HCT116 (cell line): Measurements from ENCODE around the gene RNF151. TPM values are rescaled to one million over a fixed set of nuclear protein-coding genes. Genes with fewer than 3 reads are reported as not detected.

Experiments
- ATAC-seq: fragments of 200-7000 bp; cut with Tn5 transposase; 2 replicates; pipeline ENCODE4 v1.9.1; 2020; ENCODE audit warnings: mild to moderate bottlenecking, moderate library complexity
- BruUV-seq: library from RNA; stranded (reverse); fragments of 400-500 nt; replicated peaks from 2 replicates; lab custom pipeline; 2021; lab: Mats Ljungman, UMichigan
- CTCF ChIA-PET: fragments of 300-600 bp; sonication (Branson Sonifier 250); formaldehyde crosslinking; loops from one replicate; lab custom pipeline; 2021; ENCODE audit warnings: antibody characterized with exemption; lab: Charles Lee
- POLR2A ChIA-PET: fragments of 300-600, 350-600 bp; sonication (Branson Sonifier 250); formaldehyde crosslinking; loops from one replicate; lab custom pipeline; 2021; ENCODE audit warnings: antibody characterized with exemption; lab: Charles Lee
- RAD21 ChIA-PET, 2 experiments: fragments of 300-600 bp; sonication (Branson Sonifier 250); formaldehyde crosslinking; loops; one replicate each; lab custom pipeline; 2023; ENCODE audit warnings: low total read pairs in 2 of 2; ENCODE audit not compliant: uncharacterized antibody in 2 of 2, unreplicated experiment in 2 of 2, low non-redundant PET in 1 of 2; lab: Charles Lee
- DNase-seq: peaks from one replicate; pipeline ENCODE4 v3.0.0-alpha.2; 2010; ENCODE audit warnings: low read depth, low spot score
- H2AFZ ChIP-seq: fragments of 200-600 bp; shearing (Covaris generic), sonication (generic); 2 replicates; pipeline ENCODE4 v1.6.1; 2017; ENCODE audit warnings: low read depth, mixed run types, mixed read lengths, antibody characterized with exemption, low read length; ENCODE audit not compliant: poor library complexity, severe bottlenecking
- H3K27ac ChIP-seq: 2 replicates; pipeline ENCODE4 v1.5.1; 2012; ENCODE audit warnings: low read depth, low read length
- H3K27me3 ChIP-seq: fragments of 200-600 bp; sonication (generic); 2 replicates; pipeline ENCODE4 v1.6.1; 2016; ENCODE audit warnings: mixed run types, low read length, mixed read lengths; ENCODE audit not compliant: insufficient read depth
- H3K36me3 ChIP-seq, 2 experiments: fragments of 200-500 bp in 1 of 2; fragments of 200-600 bp in 1 of 2; sonication (Bioruptor generic) in 1 of 2; sonication (generic) in 1 of 2; 2 replicates each; pipeline versions ENCODE4 v1.5.1 to v1.6.1; 2014 to 2016; ENCODE audit warnings: low read length in 2 of 2, inconsistent platforms in 1 of 2, mixed read lengths in 1 of 2, mixed run types in 1 of 2; ENCODE audit not compliant: insufficient read depth in 2 of 2, control insufficient read depth in 1 of 2
- H3K4me1 ChIP-seq, 2 experiments: fragments of 200-600 bp in 1 of 2; sonication (generic) in 1 of 2; 2 replicates each; pipeline versions ENCODE4 v1.5.1 to v1.6.1; 2012 to 2017; ENCODE audit warnings: low read length in 2 of 2, inconsistent platforms in 1 of 2, mild to moderate bottlenecking in 1 of 2, mixed read lengths in 1 of 2, mixed run types in 1 of 2, moderate library complexity in 1 of 2; ENCODE audit not compliant: insufficient read depth in 2 of 2, control insufficient read depth in 1 of 2
- H3K4me2 ChIP-seq: fragments of 200-600 bp; sonication (generic); 2 replicates; pipeline ENCODE4 v1.6.1; 2017; ENCODE audit warnings: mixed run types, low read length, mixed read lengths
- H3K4me3 ChIP-seq, 2 experiments: fragments of 200-600 bp in 1 of 2; sonication (generic) in 1 of 2; replicated peaks in 1 of 2; 2 replicates each; pipeline ENCODE4 v1.5.1; 2011 to 2016; ENCODE audit warnings: low read length in 2 of 2, control low read depth in 1 of 2, low read depth in 1 of 2, mild to moderate bottlenecking in 1 of 2, mixed read lengths in 1 of 2, mixed run types in 1 of 2
- H3K79me2 ChIP-seq: fragments of 200-600 bp; sonication (generic); 2 replicates; pipeline ENCODE4 v1.6.1; 2017; ENCODE audit warnings: mild to moderate bottlenecking, mixed run types, low read length, moderate library complexity, mixed read lengths; ENCODE audit not compliant: insufficient read depth
- H3K9ac ChIP-seq: fragments of 200-600 bp; sonication (generic); 2 replicates; pipeline ENCODE4 v1.6.1; 2016; ENCODE audit warnings: low read length, mixed read lengths
- H3K9me2 ChIP-seq: fragments of 200-600 bp; sonication (generic), shearing (Covaris generic); 2 replicates; pipeline ENCODE4 v1.6.1; 2017; ENCODE audit warnings: mixed run types, mild to moderate bottlenecking, moderate library complexity; ENCODE audit not compliant: insufficient read depth
- H3K9me3 ChIP-seq, 2 experiments: fragments of 200-500 bp in 1 of 2; fragments of 200-600 bp in 1 of 2; sonication (Bioruptor generic) in 1 of 2; sonication (generic) in 1 of 2; 2 replicates each; pipeline ENCODE4 v1.6.1; 2014 to 2017; ENCODE audit warnings: low read length in 2 of 2, mixed read lengths in 2 of 2, inconsistent platforms in 1 of 2, low read depth in 1 of 2, mild to moderate bottlenecking in 1 of 2, mixed run types in 1 of 2, moderate library complexity in 1 of 2; ENCODE audit not compliant: control insufficient read depth in 1 of 2, insufficient read depth in 1 of 2
- H4K20me1 ChIP-seq: fragments of 200-600 bp; sonication (generic), shearing (Covaris generic); 2 replicates; pipeline ENCODE4 v1.6.1; 2017; ENCODE audit warnings: mixed run types, mild to moderate bottlenecking, moderate library complexity; ENCODE audit not compliant: insufficient read depth
- CBX3 ChIP-seq: IDR thresholded peaks from 2 replicates; pipeline ENCODE4 v1.6.1; 2012; ENCODE audit warnings: low read depth
- EZH2phosphoT487 ChIP-seq: fragments of 200-600 bp; IDR thresholded peaks from 2 replicates; pipeline ENCODE4 v1.6.1; 2018; ENCODE audit warnings: antibody characterized with exemption, borderline replicate concordance
- JUND ChIP-seq: IDR thresholded peaks from 2 replicates; pipeline ENCODE4 v1.6.1; 2012
- POLR2AphosphoS5 ChIP-seq: IDR thresholded peaks from 2 replicates; pipeline ENCODE4 v1.6.1; 2011; ENCODE audit warnings: mild to moderate bottlenecking, low read depth, low read length, moderate library complexity
- SIN3A ChIP-seq: IDR thresholded peaks from 2 replicates; pipeline ENCODE4 v1.6.1; 2012; ENCODE audit warnings: low read depth
- SP1 ChIP-seq: IDR thresholded peaks from 2 replicates; pipeline ENCODE4 v1.6.1; 2012; ENCODE audit warnings: low read depth
- SRF ChIP-seq: IDR thresholded peaks from 2 replicates; pipeline ENCODE4 v1.6.1; 2012; ENCODE audit warnings: low read depth
- TCF7L2 ChIP-seq: IDR thresholded peaks from 2 replicates; pipeline ENCODE4 v1.7.0; 2011; ENCODE audit warnings: borderline replicate concordance, inconsistent platforms; ENCODE audit not compliant: insufficient read depth, insufficient read length; ENCODE audit errors: extremely low read depth
- ZNF274 ChIP-seq: fragments of 200-500 bp; sonication (Bioruptor generic); IDR thresholded peaks from 2 replicates; pipeline ENCODE4 v1.6.1; 2014; ENCODE audit warnings: mild to moderate bottlenecking, low read depth, low read length, inconsistent platforms
- intact Hi-C: fragments of 100-400 bp; cut with micrococcal nuclease; formaldehyde crosslinking; loops from 2 replicates; pipeline ENCODE4 v1.10.0; 2022
- total RNA-seq: library from RNA; stranded (reverse); gene quantifications from one replicate; pipeline ENCODE4 v1.2.1, GENCODE V29; 2021; ENCODE audit not compliant: unreplicated experiment
- TF ChIP-seq, protein P1 (sequence below): IDR thresholded peaks from 2 replicates; pipeline ENCODE4 v1.6.1; 2011; ENCODE audit warnings: mild to moderate bottlenecking, low read length, moderate library complexity; ENCODE audit not compliant: insufficient replicate concordance; ENCODE audit errors: extremely low read depth
- TF ChIP-seq, protein P2 (sequence below), 3 experiments: fragments of 200-600 bp in 1 of 3; sonication (generic) in 1 of 3; IDR thresholded peaks in 2 of 3; conservative IDR thresholded peaks in 1 of 3; 2 replicates each; pipeline ENCODE4 v1.5.1; 2012 to 2017; ENCODE audit warnings: low read depth in 2 of 3, low read length in 2 of 3, antibody characterized with exemption in 1 of 3, borderline replicate concordance in 1 of 3, control low read depth in 1 of 3, mild to moderate bottlenecking in 1 of 3, mixed read lengths in 1 of 3, mixed run types in 1 of 3, moderate library complexity in 1 of 3; ENCODE audit not compliant: insufficient read depth in 1 of 3

The RNF151 gene
- total RNA-seq, 1 experiment from 2014 or later = 0.30 TPM

DNA sequence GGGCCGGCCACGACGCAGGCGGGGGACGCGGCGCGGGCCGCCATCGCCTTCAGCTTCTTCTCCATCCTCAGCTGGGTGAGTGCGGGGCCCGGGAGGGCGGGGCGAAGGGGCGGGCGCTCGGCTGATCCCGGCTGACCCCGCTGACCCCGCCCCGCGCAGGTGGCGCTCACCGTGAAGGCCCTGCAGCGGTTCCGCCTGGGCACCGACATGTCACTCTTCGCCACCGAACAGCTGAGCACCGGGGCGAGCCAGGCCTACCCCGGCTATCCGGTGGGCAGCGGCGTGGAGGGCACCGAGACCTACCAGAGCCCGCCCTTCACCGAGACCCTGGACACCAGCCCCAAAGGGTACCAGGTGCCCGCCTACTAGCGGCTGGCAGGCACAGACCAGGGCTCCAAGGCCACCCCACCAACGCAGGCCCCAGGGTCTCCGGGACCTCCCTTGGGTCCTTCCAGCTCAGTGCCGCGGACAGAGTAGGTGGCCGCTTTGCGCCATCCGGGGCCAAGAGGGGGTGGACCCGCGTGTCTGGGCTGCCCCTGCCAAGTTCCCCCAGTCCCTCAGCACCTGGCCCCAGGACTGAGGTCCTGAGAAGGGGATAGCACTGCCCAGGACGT, 26.2 kb downstream of the RNF151 start:
- Histone ChIP-seq H2AFZ (no peak overlapping the region), H3K36me3 (peaks cover 2 to 7% of the 10 kb centered on the region in 2 experiments; a peak in 3 of 4 replicates), H3K27ac (peak overlapping the region; percentile 43; the same call in 1 of the 2 replicates), H4K20me1 (no peaks in the 10 kb centered on the region), H3K27me3 (no peaks in the 10 kb centered on the region), H3K79me2 (no peaks in the 10 kb centered on the region), H3K9ac (no peak overlapping the region), H3K9me2 (no peaks in the 10 kb centered on the region), H3K4me1 (peaks cover 11 to 34% of the 10 kb centered on the region in 2 experiments; a peak in 3 of 4 replicates), H3K4me2 (no peak overlapping the region), H3K4me3 (no peak overlapping the region), H3K9me3 (no peaks in the 10 kb centered on the region)
- RAD21 ChIA-PET = no interaction called here
- ATAC-seq (no peak), DNase-seq (no peak)
- BruUV-seq = no TSS peak
- TF ChIP-seq, protein P1, sequence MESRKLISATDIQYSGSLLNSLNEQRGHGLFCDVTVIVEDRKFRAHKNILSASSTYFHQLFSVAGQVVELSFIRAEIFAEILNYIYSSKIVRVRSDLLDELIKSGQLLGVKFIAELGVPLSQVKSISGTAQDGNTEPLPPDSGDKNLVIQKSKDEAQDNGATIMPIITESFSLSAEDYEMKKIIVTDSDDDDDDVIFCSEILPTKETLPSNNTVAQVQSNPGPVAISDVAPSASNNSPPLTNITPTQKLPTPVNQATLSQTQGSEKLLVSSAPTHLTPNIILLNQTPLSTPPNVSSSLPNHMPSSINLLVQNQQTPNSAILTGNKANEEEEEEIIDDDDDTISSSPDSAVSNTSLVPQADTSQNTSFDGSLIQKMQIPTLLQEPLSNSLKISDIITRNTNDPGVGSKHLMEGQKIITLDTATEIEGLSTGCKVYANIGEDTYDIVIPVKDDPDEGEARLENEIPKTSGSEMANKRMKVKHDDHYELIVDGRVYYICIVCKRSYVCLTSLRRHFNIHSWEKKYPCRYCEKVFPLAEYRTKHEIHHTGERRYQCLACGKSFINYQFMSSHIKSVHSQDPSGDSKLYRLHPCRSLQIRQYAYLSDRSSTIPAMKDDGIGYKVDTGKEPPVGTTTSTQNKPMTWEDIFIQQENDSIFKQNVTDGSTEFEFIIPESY = no peak
- no peak for TF ChIP-seq POLR2AphosphoS5
- TF ChIP-seq EZH2phosphoT487 = no peak
- no peak for TF ChIP-seq SIN3A
- TF ChIP-seq SP1 = no peak
- TF ChIP-seq SRF = no peak
- TF ChIP-seq ZNF274 = no peak
- TF ChIP-seq, protein P2, sequence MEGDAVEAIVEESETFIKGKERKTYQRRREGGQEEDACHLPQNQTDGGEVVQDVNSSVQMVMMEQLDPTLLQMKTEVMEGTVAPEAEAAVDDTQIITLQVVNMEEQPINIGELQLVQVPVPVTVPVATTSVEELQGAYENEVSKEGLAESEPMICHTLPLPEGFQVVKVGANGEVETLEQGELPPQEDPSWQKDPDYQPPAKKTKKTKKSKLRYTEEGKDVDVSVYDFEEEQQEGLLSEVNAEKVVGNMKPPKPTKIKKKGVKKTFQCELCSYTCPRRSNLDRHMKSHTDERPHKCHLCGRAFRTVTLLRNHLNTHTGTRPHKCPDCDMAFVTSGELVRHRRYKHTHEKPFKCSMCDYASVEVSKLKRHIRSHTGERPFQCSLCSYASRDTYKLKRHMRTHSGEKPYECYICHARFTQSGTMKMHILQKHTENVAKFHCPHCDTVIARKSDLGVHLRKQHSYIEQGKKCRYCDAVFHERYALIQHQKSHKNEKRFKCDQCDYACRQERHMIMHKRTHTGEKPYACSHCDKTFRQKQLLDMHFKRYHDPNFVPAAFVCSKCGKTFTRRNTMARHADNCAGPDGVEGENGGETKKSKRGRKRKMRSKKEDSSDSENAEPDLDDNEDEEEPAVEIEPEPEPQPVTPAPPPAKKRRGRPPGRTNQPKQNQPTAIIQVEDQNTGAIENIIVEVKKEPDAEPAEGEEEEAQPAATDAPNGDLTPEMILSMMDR (IDR thresholded peaks at IDR 0.05 in 2 of 3, conservative IDR thresholded peaks at IDR 0.05 in 1 of 3; ENCODE audit: borderline replicate concordance in 1 of 3, insufficient read depth in 1 of 3, low read depth in 2 of 3, low read length in 2 of 3) = no peak
- TF ChIP-seq CBX3 = no peak
- TF ChIP-seq JUND = no peak
- TF ChIP-seq TCF7L2 = no peak
- CTCF ChIA-PET = interaction anchor here (1.6 kb wide), 1 partner anchor 11 kb away, joined by 9 read pairs; no protein-coding TSS in a partner anchor
- POLR2A ChIA-PET = no interaction called here
- intact Hi-C loops = no loop called here
